Activated CD4-positive, alpha-beta memory T cell treated with anti-CD3 and anti-CD28 coated beads for 36 hours (primary cell): ENCODE measurements around the gene CRIM1. TPM values are rescaled to one million over a fixed set of nuclear protein-coding genes. Genes with fewer than 3 reads are reported as not detected.

ENCODE experiments used
- CTCF ChIA-PET: fragments of 350-600 bp; sonication (Branson Sonifier 250); formaldehyde crosslinking; loops from one replicate; lab custom pipeline; 2021; ENCODE audit warnings: antibody characterized with exemption, inconsistent platforms; lab: Charles Lee
- POLR2A ChIA-PET: fragments of 350-600 bp; sonication (Branson Sonifier 250); formaldehyde crosslinking; loops from one replicate; lab custom pipeline; 2021; ENCODE audit warnings: antibody characterized with exemption; lab: Charles Lee
- DNase-seq: peaks from one replicate; pipeline ENCODE4 v3.0.0-alpha.2; 2020
- H3K27ac Mint-ChIP-seq: one replicate; pipeline ENCODE4 v1.8.0; 2021; ENCODE audit warnings: mixed read lengths
- H3K27me3 Mint-ChIP-seq: one replicate; pipeline ENCODE4 v1.8.0; 2021; ENCODE audit warnings: mixed read lengths
- H3K36me3 Mint-ChIP-seq: one replicate; pipeline ENCODE4 v1.8.0; 2021; ENCODE audit warnings: mixed read lengths
- H3K4me1 Mint-ChIP-seq: one replicate; pipeline ENCODE4 v1.8.0; 2021; ENCODE audit warnings: low read depth, mixed read lengths
- H3K4me3 Mint-ChIP-seq: one replicate; pipeline ENCODE4 v1.8.0; 2021; ENCODE audit warnings: mild to moderate bottlenecking, mixed read lengths
- H3K9me3 Mint-ChIP-seq: one replicate; pipeline ENCODE4 v1.8.0; 2021; ENCODE audit warnings: mixed read lengths
- intact Hi-C: fragments of 100-400 bp; cut with micrococcal nuclease; formaldehyde crosslinking; loops from one replicate; pipeline ENCODE4 v1.15.1; 2023
- total RNA-seq, 2 experiments: library from RNA; stranded (reverse); gene quantifications; one replicate each; pipeline ENCODE4 v1.2.3, GENCODE V29; 2021

The CRIM1 gene
- total RNA-seq, 2 experiments from 2014 or later = 5.3 to 5.5 TPM

- Mint-ChIP-seq H3K27me3 (no peaks in the 10 kb centered on the region), H3K4me3 (peak within 1 kb of the TSS; percentile 93), H3K27ac (peak within 1 kb of the TSS; percentile 83), H3K36me3 (no peaks in the 10 kb centered on the region), H3K9me3 (no peaks in the 10 kb centered on the region), H3K4me1 (peaks cover 31% of the 10 kb centered on the region)
- ChIA-PET CTCF (interaction anchor here (0.7 kb wide), 1 partner anchor 245 kb away, joined by 3 read pairs; no protein-coding TSS in a partner anchor), POLR2A (interaction anchor here (1.2 kb wide), 1 partner anchor 10 kb away, joined by 3 read pairs; no protein-coding TSS in a partner anchor)
- intact Hi-C loops = loop anchor here (5.0 kb wide), 2 partner anchors 240 to 370 kb away; partner anchors contain the start of genes CRIM1 and STRN
- DNase-seq = peak; percentile 78
Measured at GRCh38 chr2:36597532-36598377, 242.2 kb downstream of the CRIM1 start, which contains the start of gene FEZ2. TSS of gene FEZ2 (minus strand) at chr2:36598168. CDS start at chr2:36598142, 26 bp downstream.

Other genes with a start within 250 kb of the CRIM1 start
- gene FEZ2, start 242.4 kb downstream of the CRIM1 start, total RNA-seq = 1 to 10 TPM; 6.8 to 9.3 TPM